T-helper 2 cell (primary cell): ENCODE measurements around the gene CAPZB.
A peak's percentile ranks its signal among the peaks of the same experiment; 100 is the strongest.

Experiments
- DNase-seq, 5 experiments: peaks; one replicate each; pipeline versions ENCODE4 v3.0.0 to v3.0.0-alpha.2; 2012 to 2022

Gene CAPZB

DNA sequence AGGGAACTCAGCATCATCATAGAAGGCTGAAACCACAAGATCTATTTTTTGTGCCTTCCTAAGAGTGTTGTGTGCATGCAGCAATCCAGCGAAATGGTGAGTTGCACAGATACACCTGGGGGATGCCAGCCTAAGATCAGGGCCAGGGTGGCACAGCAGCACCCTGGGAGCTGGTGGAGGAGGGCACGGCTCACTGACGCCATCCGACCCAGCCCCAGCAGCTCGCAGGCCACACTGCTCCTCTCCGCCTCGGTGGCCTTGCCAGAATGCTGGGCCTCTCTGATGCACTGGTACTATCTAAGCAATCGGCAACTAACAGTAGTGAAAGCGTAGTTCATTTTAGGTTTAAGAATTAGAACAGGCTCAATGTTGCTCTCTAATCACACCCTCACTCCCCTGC, 37.8 kb downstream of the CAPZB start:
- no peak for DNase-seq

DNA sequence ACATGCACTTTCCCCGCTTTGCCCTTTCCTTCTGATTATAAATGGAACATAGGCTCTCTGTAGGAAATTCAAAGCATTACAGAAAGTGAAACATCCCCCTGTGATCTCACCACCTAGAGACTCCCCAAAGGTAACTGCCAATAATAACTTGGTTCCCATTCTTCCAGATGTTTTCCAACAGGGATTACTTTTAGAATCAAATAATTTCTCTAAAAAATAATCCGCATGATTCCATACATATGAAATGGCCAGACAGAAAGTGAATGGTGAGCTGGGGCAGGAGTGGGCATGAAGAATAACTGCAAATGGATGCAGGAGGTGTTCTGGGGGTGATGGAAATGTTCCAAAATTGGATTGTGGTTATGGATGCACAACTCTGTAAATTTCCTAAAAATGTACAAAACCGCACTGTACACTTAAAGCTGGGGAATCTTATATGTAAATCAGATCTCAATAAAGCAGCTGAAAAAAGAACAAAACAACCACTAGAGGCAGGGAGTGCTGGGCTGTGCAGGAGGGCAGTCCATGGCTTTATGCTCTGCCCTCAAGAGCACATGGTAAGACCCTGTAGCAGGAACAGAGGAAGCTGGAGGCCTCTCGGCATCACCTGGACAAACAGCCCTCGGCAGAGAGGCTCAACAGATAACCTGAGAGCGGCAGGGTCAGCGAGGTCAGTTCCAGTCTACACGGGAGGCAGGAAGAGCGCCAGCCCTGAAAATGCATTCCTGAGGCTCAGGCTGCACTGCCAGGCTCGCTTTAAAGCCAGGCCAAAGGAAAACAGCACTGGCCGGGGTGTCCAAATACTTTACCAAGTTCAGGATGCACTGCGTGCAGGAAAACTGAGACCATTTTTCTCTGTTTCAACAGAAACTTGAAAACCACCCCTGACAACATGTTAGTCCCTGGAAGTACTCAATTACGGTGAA, 39.7 kb downstream of the CAPZB start:
- no peak for DNase-seq

DNA sequence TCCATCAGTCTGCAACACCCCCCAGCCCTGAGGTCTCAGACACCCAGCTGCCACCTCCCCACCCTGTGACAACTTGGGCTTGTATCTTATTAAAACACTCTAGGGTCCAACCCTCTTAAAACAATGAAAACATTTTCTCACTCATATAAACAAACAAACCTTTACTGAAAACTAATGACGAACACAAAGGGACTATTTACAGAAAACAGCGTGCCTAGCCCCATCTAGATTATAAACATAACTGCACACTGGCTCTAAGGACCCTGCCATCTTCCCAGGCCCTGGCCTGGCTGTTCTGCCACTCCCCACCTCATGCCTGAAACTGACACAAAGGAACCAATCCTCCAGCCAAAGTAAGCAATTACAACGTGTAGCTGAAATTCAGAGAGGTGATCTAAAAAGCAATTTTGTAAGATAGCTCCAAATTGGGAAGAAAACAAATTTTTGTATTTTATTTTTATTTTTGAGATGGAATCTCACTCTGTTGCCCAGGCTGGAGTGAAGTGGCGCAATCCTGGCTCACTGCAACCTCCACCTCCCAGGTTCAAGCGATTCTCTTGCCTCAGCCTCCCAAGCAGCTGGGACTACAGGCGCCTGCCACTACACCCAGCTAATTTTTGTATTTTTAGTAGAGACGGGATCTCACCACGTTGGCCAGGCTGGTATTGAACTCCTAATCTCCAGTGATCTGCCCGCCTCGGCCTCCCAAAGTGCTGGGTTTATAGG, 40.9 kb downstream of the CAPZB start:
- DNase-seq: no peak

DNA sequence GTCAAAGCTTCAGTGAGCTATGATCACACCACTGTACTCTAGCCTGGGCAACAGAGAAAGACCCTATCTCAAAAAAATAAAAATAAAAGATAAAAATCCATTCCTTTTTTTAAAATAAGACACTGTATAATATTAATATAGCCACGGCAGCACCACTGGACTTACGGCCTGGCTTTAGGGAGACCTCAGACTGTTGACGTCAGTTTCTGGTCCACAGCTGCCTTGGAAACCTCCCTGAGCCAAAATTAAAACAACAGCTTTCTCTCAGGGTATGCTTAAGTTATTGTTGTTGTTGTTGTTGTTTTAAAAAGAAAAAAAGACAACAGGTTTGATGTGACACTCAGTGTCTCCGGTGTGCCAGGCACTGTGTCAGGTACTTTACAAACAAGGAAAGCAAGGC, 42.0 kb downstream of the CAPZB start:
- DNase-seq: no peak

DNA sequence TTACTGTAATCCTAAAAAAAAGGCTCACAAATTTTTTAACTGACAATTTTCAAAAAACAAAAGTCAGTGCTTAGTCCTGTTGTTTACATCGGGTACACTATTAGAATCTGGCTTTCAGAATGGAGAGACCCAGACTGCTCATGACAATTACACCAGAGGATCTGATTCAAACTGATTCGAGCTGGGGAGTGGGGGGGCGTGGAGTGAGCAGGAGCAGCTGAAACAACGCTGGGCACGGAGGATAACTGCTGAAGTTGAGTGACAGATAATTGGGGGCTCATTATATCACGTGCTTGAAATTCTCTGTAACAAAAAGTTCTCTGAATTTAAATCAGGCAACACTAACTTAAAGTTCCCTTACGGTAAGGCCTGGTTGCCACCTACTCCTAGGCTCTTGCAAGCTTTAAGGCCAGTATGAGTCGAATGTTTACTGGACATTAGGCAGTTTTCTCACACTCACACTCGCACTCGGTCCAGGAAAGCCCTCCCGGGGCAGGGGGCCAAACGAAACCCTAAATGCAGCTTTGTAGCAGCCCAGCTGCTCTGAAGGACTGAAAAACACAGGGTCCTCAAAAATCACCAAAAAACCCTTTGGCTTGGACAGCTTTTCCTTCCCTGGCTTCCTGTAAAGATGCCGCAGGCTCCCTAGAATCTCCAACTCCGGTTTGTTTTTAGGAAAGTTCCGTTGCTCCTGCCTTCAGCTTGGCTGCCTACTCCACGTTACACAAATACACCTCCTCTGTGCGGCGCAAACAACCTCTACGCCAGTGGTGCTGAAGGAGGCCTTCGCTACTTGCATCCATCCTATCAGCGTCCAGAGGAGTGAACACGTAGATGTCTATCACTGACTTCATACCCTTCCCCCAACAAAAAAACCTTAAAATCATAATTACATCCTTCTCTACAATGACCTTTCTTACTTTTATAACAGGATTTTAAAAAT, 42.9 kb downstream of the CAPZB start:
- DNase-seq: no peak

DNA sequence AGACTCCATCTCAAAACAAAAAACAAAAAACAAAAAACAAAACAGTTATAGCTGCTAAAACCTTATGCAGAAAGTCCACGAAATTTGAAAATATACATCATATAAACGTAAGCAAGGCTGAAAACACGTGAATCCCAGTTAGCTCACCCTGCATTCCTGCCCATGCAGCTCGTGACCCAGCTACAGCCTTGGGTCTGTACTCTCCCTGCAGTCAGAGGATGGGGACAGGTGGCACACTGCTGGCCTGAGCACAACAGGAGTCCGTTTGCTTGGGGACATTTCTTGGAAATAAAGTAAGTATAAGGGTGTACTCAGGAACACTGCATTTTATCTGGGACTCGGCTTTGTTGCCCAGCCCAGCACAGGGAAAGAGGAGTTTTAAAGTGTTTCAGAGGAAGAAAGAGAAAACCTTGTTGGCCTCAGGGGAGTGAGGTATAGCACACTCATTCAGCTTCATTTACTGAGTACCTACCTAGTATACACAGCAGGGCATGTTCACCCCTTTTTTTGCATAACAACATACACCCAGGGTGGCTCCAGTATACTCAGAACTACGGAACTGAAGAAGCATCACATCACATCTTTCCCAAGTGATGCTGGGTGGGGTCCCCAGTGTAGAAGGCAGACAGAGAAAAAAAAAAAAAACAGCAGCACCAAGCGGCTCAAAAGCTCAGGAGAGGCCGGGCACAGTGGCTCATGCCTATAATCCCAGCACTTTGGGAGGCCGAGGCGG, 44.1 kb downstream of the CAPZB start:
- DNase-seq: no peak

DNA sequence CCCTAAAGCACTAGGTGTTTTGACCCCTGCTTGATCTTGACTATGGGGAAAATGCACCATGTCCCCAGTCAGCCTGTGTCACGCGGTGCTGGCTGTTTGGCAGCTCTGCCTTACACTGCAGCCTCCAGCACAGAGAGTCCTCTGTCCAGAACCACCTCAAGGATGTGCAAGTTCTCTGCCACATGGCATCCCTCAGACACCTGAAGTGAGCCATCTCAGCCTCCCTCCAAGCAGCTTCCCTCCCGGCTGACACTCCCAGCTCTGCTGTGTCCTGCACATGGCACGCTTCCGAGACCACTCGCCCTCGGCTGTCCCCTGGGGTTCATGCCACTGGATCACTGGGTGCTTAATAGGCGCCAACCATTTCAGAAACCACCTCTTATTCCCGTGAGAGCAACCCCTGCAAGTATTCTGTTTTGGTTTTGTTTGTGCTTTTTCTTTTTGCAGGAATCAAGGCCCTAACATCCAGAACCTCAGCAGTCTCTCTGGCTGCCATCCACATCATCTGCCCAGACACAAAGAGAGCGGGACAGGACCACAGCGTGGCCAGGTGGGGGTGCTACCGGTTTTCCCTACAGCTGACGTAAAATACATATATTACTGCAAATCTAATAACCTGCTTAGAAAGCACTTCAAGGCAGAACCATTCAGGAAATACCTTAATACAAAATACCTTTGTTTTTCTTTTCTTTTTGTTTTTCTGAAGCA, 45.7 kb downstream of the CAPZB start:
- DNase-seq: peak in 2 of 5 experiments; percentile 21 to 26

DNA sequence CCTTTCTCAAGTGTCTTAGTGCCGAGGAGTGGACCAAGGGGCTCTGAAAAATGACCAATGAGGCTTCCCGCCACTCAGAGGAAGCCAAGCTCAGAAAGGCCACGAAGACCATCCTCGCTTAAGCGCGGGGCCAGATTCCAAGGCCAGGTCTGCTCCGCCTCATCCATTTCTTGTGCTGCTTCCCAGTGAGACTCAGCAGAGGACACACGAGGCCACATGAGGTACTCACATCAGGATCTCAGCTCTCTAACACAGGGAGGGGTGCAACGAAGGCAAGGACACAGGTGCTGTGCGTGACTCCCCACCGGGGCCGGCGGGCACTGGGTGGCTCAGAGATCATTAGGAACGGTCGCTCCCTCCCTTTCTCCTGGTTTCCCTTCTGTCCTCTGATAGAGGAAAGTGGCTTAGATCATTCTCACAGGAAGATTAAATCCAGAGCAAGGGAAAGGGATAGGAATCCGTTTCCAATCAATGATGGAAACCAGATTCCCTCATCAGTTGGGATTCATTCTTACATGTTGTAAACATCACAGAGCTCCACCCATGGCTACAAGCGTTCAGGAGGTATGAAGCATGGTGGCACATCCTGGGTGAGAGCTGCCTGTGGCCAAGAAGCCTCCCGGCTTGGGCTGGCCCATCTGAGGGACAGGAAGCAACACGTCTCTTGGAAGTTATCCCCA, 46.7 kb downstream of the CAPZB start:
- DNase-seq: no peak

DNA sequence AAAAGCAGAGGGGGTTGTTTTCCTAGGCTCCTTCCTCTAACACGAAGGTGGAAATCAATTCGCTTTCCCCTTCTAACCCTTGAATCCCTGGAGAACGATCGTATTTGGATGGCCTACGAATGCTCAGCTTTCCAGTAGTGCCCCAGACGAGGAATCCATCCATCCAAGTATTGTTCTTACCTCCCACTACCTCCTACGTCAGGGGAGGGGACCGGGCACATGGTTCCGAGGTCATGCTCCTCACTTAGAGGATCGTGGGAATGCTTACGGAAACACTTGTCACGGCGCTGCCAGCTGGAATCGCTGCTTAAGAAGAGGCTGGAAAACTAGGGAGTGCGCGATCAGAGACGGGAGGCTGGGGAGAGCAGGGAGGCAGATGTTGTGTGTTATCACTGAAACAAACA, 47.4 kb downstream of the CAPZB start:
- DNase-seq: no peak

DNA sequence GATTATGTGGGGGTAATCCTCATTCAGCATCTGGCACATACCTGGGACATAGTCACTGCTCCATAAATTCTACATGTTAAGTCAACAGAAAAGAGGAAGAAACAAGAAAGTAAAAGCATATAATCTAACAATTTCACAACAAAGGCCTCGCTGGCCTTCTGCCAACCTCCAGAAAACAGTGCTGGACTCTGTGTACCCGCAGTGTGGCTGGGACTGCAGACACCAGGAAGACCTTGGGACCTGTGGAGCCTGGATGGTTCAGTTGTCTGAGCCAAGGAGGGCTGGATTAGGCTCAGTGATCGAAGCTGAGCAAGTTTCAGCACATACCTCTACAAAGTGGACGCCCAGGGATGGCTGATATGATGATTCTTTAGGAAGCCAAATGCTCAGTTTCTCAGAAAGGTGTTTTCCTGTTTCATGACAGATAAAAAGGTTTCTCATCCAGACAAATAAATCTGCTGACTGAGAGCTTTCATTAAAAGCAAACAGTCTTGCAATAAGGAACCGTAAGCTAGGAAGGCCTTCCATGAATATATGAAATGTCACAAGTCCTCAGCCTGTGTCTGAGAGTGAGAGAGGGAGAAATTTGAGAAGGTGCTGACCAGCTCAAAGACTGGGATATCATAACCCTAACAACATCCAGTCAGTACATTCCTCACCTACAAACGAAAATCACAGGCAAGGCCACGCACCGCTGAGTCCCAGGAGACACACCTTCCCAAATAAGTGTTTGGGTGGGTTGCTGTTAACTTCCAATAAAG, 48.4 kb downstream of the CAPZB start:
- no peak for DNase-seq

DNA sequence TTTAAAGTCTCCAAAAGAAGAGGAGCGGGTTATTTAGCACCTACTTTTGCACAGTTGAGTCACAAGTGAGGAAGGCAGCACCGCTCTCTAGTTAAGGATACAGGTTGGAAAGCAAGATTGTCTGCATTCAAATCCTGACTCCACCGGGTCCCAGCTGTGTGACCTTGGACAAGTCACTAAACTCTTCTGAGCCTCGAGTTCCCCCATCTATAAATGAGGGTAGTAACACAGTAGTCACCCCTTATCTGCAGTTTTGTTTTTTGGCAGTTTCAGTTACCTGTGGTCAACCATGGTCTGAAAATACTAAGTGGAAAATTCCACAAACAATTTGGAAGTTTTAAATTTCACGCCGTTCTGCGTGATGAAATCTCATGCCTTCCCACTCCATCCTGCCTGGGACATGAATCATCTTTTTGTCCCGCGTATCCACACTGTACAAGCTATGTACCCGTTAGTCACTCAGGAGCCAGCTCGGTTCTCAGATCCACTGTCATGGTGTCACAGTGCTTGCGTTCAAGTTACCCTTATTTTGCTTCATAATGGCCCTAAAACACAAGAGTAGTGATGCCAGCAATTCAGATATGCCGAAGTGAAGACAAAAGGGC, 49.4 kb downstream of the CAPZB start:
- no peak for DNase-seq

DNA sequence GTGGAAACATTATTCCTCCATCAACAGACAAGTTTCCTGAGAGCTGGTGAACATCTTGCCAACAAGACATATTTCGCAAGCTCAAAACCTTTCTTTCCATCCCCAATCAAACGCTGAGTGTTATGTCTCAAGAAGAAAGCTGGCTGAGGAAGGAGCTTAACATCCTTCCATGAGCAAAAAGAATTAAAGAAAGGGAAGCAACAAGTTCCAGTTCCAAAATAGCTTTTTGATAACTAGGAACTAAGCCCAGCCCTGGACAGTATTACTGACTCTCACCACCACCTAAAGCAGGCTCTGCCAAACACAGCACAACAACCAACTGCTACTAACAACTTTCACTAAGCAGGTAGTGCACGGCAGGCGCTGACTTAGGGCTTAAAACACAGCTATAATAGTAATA, 50.2 kb downstream of the CAPZB start:
- DNase-seq: no peak

DNA sequence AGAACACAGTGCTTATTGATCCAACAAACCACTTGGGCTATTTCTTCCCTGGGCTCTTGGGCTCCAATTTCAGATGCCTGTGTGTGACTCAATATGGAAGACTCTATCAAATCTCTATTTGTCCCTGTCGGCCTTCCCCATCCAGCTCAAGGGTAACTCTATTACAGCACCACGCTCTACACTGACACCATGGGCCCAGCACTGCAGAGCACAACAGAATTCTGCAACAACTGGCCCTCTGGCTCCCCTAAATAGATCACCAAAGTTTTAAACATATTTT, 51.7 kb downstream of the CAPZB start:
- no peak for DNase-seq

DNA sequence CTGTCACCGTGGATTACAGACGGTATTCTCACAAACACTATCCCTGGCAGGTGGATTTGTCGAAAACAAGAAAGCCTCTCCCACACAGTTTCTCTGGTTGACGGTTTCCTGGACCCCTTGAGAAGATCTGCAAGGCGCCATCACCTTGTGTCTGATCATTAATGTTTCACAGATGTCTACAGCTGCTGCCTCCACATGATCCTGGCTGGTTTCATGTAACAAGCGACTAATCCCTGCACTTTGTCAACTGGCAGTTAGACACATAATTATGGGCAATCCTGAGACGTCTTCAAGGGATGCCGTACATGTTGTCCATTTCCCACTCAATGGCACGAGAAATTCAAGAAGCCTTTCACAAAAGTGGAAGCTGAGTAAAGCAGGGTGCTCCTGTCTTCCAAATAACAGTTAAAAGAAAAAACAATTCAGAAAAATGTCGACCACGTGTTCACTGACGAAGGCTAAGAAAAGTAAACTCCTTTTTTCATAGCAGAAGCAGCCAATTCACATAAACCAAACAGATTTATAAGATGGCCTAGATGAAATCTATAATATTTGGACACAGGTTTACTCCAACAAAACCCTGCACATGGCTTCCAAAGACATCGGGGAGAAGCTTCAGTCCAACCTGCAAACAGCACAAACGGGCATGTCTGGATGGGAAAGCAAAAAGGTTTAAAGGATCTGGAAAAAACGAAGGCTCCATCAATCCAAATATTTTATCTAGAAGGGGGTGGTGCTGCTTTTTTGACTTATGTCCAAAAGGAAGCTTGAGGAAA, 52.2 kb downstream of the CAPZB start:
- no peak for DNase-seq

DNA sequence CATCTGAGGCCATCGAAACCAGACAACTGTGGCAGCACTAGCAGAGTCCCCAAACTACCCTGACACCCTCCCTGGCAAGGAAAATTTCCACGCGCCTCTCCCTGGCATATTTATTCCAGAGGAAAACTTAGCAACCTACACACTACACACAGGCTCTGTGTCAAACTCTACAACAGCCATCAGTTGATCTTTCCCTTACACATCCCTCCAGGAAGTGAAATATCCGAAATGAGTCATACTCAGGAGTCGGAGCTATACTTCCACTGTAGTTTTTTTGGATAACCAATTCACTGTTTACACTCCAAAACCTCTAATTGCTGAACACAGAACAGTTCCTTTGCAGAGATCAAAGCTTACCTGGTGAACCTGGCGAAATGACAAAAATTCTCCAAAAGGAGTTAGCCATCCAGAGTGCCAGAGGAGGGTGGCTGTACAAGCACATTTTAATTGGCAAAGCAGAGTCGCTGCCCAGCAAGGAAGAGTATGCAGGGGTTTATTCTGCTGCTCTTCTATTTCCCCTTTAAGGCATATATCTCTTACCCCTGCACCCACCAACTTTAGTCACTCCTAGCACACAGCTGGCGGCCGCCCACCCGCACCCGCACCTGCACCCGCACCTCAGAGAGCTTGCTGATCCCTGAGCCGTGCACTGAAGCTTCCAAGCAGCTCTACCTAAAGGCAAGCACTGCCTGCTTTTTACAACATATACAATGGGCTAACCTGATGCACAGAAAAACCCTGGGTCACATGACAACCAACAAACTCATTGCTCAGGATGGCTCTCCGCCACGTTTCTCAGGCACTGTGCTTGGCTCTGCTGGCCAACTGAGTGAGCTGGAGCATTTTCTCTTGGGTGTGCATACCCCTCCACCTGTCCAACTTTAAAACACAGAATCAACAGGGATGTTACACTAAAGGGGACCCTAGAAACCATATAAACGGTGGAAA, 54.9 kb downstream of the CAPZB start:
- DNase-seq: no peak

DNA sequence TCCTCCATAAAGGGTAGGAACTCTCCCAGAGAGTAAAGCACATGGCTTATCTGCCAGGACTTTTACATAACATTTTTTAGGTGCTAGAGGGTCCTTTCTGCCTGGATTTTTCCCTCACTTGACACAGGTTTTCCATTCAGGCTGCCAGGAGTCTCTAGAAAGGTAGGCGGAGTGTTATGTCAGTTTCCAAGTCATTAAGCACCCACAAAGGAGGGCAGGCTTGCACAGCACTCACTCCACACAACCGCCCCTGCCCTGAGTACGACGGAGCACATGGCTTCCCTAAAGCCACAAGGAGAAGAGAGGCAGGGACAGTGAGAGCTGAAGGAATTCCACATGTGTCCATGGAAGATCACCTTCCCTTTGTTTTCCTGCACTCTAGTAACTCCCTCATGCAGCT, 55.7 kb downstream of the CAPZB start:
- no peak for DNase-seq

DNA sequence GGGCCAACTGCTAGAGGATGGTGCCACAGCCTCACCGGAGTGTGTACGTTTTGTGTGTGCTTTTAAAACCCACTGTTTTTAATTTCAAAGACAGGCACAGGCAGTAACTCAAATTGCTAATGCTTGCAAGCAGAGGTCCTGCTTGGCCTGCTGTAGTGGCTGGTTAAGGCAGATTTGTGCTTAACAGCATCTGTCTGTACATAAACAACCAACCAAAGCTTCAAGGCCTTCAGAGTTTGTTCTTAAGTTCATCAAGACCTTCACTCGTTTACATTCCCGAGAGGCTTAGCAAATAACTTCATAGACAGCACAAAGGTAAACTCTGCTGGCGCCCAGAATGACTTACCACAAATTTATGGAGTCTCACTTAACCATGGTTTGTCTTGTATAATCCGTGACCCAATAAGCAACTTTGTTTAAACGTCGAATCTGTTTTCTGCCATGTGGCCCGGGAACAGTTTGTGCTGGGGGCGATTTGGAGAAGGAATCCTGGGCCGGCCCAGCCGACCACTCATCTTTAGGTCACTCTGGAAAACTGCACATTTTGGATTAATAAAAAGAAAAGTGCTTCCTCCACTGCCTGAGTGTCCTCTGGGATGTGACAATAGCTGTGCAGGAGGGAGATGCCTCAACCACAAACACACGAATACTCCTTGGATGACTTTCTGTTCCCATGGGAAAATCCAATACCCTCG, 58.1 kb downstream of the CAPZB start:
- no peak for DNase-seq
